ENCODE measurements around the gene RPS23.

The RPS23 gene

GRCh38 chr5:82277987-82278710 lies at the start of gene RPS23:
RPS23 (minus strand) TSS chr5:82278354; CDS start chr5:82278323, 31 bp downstream.
- DNase-seq (ENCODE audit: low read depth) = peak; percentile 80

DNA sequence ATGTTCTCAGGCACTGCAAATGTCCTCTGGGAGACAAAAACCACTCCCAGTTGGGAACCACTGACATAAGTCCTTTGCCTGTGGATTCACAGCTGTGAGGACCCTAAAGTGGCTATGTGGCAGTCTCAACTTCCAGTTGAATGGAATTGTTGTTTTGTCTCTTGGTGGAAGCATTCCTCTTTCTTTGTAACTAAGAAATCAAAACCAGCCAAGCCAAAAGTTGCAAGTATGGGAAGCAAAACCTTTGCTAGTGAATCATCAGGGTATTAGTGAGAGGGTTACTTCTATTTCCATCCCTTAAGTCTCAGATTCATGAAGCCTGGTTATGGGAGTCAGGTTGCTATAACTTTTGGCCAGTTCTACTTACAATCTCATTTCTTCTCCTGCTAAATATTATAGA lies 49.8 kb upstream of the RPS23 start:
- no peak for DNase-seq (ENCODE audit: low read depth)

DNA sequence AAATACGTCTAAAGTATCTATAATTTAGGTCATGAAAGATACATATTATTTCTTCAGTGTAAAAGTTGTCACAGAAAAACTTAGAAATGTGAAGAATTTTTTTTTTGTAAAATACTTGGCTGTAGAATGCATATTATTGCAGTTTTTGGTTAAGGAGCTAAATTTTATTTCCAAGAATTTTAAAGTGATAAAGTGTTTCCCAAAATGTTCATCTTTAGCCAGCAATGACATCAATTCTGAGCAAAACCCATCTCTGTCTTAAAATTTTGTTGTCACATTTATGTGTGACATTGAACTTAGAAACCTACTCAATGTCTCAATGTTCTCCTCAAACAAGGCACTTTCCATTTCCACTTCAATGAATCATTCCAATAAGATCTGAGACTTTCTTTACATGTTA lies 47.8 kb upstream of the RPS23 start:
- no peak for DNase-seq (ENCODE audit: low read depth)

- DNase-seq (ENCODE audit: low read depth) = no peak
Observed at GRCh38 chr5:82325155-82325554, 47.0 kb upstream of the RPS23 start.

DNA sequence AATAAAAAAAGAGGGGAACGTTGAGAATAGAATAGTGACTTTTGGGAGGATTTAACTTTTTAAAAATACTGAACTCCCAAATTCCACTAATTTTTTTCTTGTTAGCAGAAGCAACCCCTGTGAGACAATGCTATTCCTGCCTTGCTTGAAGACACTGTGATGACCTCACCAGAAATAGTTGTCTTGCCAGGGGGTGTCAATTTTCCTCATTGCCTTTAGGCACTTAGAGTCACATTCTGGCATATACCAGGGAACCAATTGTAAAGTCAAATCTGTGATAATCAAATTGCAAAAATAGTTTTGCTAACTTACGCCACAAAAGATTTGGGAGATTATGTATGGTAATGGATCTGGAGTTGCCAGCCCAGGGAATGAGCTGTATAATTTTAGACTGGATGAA lies 42.8 kb upstream of the RPS23 start:
- DNase-seq (ENCODE audit: low read depth) = no peak

DNA sequence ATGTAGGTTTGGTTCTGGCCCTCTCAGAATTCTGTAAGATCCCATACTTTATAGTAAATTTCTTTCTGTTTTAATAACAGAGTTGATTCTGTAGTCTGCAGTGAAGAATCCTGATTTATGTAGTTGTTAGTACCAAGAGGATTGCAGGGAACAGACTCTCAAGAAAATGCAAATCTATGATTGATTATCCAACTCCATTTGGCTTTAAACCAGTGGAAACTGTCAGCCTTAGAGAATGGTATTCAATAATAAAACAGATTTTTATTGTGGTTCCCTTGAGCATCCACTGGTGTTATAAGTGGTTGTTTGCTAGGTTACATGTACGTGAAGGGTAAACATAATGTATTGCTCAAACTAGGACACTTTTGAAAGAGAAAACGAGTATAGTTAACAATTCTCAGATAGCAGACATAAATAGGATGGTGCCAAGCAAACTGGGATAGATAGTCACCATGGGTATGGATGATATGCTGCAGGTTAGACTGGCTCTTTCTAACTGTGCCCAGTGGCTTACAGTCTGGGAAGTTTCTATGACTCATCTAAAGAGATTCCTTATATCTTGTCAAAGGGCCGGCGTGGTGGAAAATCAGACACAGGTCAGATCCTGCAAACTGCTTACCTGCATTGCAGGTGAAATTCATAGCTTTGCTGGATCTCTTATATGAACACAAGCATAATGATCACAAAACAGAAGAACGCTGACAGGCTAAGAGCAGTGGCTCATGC lies 41.7 kb upstream of the RPS23 start:
- DNase-seq (ENCODE audit: low read depth) = no peak

- no peak for DNase-seq (ENCODE audit: low read depth)
Observed at GRCh38 chr5:82319192-82319591, 41.0 kb upstream of the RPS23 start.

- DNase-seq (ENCODE audit: low read depth) = no peak
Observed at GRCh38 chr5:82314964-82315758, 37.0 kb upstream of the RPS23 start.

DNA sequence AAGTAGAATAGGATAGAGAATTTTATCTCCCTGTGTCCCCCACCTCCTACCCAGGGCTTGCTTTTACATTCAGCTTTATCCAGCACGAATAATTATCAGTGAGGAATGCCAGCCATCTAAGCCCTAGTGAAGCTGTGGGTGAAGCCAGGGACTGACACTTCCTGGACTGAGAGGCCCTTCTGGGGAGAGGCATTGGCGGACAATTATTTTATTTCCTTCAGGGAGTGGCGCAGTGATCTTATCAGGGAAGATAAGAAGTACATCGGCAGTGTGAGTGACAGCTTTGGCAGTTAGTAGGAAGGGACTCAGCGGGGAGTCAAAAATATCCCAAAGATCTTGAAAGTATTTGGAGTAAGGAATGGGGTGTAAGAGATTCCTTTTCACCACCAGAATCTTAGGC lies 34.9 kb upstream of the RPS23 start:
- no peak for DNase-seq (ENCODE audit: low read depth)

GRCh38 chr5:82312373-82312856 lies 34.3 kb upstream of the RPS23 start:
- peak; percentile 1 for DNase-seq (ENCODE audit: low read depth)

GRCh38 chr5:82309091-82309531 lies 31.0 kb upstream of the RPS23 start:
- DNase-seq (ENCODE audit: low read depth) = no peak

GRCh38 chr5:82308416-82308815 lies 30.3 kb upstream of the RPS23 start:
- no peak for DNase-seq (ENCODE audit: low read depth)

GRCh38 chr5:82307451-82307850 lies 29.3 kb upstream of the RPS23 start:
- DNase-seq (ENCODE audit: low read depth) = no peak

GRCh38 chr5:82306151-82306550 lies 28.0 kb upstream of the RPS23 start:
- DNase-seq (ENCODE audit: low read depth) = no peak

- no peak for DNase-seq (ENCODE audit: low read depth)
Observed at GRCh38 chr5:82301190-82301589, 23.0 kb upstream of the RPS23 start.

DNA sequence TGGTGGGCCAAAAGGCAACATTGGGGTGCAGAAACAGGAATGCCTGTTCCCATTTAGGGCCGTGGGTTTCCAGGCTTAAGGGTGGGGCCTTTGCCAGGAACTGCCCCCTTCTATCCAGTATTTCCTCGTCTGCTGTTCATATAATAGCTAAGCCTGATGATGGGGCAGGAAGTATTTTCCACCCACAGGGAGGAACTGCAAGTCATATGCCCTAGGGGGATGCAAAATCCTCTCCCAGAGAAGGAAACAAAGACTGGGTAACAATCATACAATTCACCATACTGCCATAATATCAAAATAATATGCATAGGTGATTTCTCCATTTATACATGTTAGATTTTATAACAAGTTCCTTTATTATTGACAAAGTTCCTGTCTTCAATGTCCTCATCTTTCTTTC lies 20.5 kb upstream of the RPS23 start:
- DNase-seq (ENCODE audit: low read depth) = no peak

DNA sequence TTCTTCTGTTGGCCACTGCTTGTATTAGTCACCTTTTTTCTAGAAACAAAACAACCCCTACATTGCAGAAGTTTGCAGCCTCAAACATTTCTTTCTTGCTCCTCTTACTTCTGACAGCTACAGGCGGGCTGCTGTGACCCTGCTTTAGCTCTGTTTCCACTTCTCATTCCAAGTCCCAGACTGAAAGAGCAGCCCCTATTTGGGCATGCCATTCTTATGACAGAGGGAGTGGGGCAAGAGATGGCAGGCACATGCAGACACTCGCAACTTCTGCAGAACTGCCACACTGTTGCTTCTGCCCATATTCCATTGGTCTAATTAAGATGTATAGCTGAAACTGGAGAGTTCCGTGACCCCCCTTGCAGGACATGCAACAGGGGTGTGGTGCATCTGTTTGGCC lies 19.6 kb upstream of the RPS23 start:
- no peak for DNase-seq (ENCODE audit: low read depth)

DNA sequence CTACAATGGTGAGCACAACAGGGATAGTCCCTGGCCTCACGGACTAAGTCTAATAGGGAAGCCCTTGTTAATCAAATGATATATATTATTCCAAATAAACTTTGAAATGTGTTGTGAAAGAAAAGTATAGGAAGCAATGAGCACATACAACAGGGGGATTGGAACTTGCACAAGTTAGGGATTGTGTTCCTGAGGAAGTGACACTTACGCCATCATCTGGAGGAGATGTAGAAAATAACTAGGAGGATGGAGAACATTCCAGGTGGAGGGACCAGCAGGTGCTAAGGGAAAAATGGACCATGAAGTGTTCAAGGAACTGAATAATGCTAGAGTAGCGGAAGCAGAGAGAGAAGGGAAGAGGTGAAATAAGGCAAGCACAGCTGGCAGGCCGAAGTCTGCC lies 18.8 kb upstream of the RPS23 start:
- no peak for DNase-seq (ENCODE audit: low read depth)

DNA sequence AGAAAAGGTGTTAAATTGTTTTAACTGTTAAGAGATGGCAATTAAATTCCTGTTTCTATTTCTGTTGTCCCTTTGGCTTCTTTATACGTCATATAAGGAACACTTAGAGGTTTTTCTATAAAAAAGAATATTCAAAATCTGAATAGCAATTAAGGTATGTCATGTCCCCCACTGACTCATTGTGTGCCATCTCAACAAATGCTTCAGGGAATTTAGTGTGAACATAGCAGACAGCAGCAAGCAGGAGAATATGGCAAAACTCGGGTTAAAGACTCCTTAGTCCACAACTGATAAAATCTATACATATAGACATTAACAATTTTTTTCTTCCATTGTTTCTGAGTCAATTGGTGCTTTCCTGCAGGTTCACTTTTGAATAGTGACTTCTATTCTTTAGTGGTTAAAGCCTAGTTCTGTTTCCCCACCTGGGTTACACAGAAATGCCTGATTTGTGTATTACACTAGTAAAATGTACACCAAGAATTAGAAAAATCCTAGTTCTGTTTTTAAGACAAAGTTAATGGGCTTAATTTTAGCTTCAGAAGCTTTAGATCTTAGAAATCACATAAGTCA lies 17.9 kb upstream of the RPS23 start:
- no peak for DNase-seq (ENCODE audit: low read depth)

DNA sequence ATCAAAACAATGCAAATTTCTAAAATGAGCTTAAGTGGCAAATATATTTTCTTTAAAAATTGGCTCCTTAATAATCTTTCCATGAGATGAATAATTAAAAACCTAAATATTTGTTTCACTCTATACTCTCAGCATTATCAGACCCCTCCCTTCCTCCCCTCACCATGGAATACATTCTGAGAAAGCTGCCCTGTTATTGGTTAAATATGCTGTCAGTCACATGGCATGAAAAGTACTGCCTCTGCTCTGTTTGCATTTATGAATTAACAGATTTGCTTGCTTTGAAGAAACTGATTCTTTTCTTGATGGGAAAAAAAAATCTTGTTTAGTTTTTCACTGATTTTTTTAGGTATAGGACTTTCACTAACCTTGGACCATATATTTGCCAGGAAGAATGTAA lies 17.0 kb upstream of the RPS23 start:
- no peak for DNase-seq (ENCODE audit: low read depth)

GRCh38 chr5:82291420-82291819 lies 13.3 kb upstream of the RPS23 start:
- DNase-seq (ENCODE audit: low read depth) = no peak

GRCh38 chr5:82290908-82291307 lies 12.8 kb upstream of the RPS23 start:
- DNase-seq (ENCODE audit: low read depth) = no peak

All from stimulated activated CD8-positive, alpha-beta memory T cell treated with anti-CD3 and anti-CD28 coated beads, Interleukin-4, amount 100 ng/mL, for 24 hours (primary cell).